Right lobe of liver (tissue), 4 donors: ENCODE measurements around the gene SH3TC2.

ENCODE experiments used
- POLR2A ChIP-seq: fragments of 450-650 bp; IDR thresholded peaks from one replicate; pipeline ENCODE4 v1.6.1; 2017; ENCODE audit warnings: antibody characterized with exemption, mild to moderate bottlenecking
- TF ChIP-seq, protein P1 (sequence below), 4 donors: fragments of 200-600 bp in 3 of 4; fragments of 450-650 bp in 1 of 4; IDR thresholded peaks; one replicate each; pipeline versions ENCODE4 v1.5.1 to v1.8.0; 2016 to 2022; ENCODE audit warnings: antibody characterized with exemption in 4 of 4, mild to moderate bottlenecking in 2 of 4
- donor health status: DM: no; HTN: no; CAD: no.
- donor health status: DM: no; HTN: no; CAD: no.
- donor health status: DM: no; HTN: yes; CAD: no.

DNA sequence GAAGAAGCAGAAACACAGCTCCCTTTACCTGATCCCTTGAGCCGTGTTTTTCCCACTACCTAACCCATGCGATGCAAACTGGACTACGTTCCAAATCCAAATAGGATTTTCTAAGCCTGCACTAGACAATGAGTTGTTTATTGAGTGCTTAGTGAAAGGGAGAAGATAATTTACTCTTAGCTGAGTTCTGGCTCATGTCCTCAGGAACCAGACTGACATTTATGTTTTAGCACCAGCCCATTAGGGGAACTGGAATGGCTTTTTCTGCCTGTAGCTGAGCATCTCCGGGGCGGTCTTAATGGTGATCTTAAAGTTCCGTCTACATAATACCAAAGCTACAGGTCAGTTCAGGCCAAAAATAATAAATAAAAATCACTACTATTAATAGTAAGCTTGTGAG lies 81.5 kb downstream of the SH3TC2 start:
- TF ChIP-seq, protein P1, sequence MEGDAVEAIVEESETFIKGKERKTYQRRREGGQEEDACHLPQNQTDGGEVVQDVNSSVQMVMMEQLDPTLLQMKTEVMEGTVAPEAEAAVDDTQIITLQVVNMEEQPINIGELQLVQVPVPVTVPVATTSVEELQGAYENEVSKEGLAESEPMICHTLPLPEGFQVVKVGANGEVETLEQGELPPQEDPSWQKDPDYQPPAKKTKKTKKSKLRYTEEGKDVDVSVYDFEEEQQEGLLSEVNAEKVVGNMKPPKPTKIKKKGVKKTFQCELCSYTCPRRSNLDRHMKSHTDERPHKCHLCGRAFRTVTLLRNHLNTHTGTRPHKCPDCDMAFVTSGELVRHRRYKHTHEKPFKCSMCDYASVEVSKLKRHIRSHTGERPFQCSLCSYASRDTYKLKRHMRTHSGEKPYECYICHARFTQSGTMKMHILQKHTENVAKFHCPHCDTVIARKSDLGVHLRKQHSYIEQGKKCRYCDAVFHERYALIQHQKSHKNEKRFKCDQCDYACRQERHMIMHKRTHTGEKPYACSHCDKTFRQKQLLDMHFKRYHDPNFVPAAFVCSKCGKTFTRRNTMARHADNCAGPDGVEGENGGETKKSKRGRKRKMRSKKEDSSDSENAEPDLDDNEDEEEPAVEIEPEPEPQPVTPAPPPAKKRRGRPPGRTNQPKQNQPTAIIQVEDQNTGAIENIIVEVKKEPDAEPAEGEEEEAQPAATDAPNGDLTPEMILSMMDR (IDR thresholded peaks at IDR 0.05): no peak
- TF ChIP-seq POLR2A: no peak
